Measurements from ENCODE around the gene ZFPL1.
"Not testable (repeated sequence)": the region's sequence is repeated elsewhere in the genome, so short reads cannot be mapped to it uniquely, and the experiment has no call there.

The ZFPL1 gene

GRCh38 chr11:65113839-65114238 is 29.8 kb downstream of the ZFPL1 start:
- DNase-seq (ENCODE audit: low read depth in 3 of 3, low spot score in 1 of 3) = no peak

DNA sequence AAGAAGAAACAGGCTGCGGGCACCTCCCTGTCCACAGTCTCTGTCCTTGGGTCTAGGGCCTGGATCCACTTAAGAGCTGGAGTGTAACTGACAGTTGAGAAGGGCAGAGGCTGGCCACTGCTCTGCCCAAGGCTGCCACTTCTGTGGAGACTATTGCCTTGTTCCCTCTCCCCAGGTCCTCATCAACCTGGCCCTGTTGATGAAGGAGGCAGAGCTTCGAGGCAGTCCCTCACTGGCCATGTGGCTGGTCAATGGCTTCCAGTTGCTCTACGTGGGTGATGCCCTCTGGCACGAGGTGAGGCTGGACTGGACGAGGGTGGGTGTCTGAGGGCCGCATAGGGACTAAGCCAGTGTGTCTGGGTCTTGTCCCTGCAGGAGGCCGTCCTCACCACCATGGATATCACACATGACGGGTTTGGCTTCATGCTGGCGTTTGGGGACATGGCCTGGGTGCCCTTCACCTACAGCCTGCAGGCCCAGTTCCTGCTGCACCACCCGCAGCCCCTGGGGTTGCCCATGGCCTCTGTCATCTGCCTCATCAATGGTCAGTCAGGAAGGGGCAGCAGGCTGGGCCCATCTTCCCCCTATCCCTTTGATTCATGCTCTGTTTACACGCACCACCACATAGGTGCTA is 30.6 kb downstream of the ZFPL1 start:
- DNase-seq (ENCODE audit: low read depth in 3 of 3, low spot score in 1 of 3) = no peak

- DNase-seq (ENCODE audit: low read depth in 3 of 3, low spot score in 1 of 3) = no peak
These were observed 31.5 kb downstream of the ZFPL1 start for GRCh38 chr11:65115361-65116082.

GRCh38 chr11:65116370-65117205 is 32.6 kb downstream of the ZFPL1 start:
- DNase-seq (ENCODE audit: low read depth in 3 of 3, low spot score in 1 of 3) = peak in 1 of 3 donors; percentile 48

DNA sequence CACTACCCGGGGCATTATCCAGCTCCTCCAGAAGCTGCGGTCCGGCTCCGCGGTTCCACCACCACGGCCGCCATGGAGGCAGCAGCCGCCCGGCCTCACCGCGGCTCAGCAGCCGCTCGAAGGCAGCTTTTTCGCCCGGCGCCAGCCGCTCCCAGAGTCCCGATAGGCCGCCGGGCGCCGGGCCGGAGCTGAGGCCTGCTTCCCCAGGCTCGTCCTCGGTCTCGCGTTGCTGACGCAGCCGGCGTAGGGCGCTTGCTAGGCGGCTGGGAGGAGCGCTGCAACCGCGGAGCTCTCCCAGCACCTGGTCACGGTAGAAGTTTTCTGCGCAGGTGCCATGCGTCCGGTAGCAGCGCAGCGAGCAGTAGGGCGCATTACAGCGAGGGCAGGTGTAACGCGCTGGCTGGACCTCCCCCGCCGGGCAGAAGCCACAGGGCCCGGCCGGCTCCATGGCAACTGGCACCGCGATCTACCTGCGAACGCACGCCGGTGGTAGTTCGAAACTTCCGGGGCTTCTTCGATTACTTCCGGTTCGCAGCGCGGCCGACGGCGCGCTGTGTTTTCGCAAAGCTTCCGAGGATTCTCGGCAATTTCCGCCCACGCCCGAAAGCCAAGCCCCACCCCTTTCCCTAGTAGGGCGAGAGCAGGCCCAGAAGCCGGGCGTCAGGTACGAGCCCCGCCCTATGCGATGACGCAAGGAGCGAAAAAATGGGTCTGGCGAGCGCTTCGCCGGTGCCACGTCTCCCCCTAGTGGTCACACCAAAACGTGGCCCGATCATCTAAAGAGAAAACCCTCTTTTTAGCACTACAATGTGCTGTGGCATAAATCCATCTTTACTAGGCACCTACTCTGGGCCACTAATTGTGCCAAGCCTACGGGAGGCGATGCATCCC is 33.4 kb downstream of the ZFPL1 start, which contains the start of gene ZNHIT2:
TSS of gene ZNHIT2 (minus strand) at position 496 of the 891 bp plus-strand sequence. CDS start at position 448, 48 bp downstream.
- peak; percentile 99 to 100 (median 99) for DNase-seq (ENCODE audit: low read depth in 3 of 3, low spot score in 1 of 3)

- DNase-seq (ENCODE audit: low read depth in 3 of 3, low spot score in 1 of 3) = no peak
These were observed 34.2 kb downstream of the ZFPL1 start for GRCh38 chr11:65118097-65118837.

- DNase-seq (ENCODE audit: low read depth in 3 of 3, low spot score in 1 of 3) = not testable (repeated sequence)
These were observed 35.1 kb downstream of the ZFPL1 start for GRCh38 chr11:65118891-65119669.

DNA sequence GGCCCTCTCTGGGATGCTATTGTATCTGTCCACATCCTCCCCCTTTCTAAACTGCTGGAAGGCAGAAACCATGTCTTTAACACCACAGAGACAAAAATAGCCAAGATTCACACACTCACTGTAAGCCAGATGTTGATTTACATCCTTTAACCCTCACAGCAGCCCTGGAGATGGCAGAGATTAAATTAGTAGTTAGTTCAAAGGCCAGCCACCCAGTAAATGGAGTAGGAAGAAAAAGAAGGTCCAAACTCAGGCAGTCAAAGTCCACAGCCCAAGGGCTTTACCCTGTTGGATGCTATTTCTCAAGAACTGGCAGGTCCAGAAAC is 35.6 kb downstream of the ZFPL1 start:
- no peak for DNase-seq (ENCODE audit: low read depth in 3 of 3, low spot score in 1 of 3)

DNA sequence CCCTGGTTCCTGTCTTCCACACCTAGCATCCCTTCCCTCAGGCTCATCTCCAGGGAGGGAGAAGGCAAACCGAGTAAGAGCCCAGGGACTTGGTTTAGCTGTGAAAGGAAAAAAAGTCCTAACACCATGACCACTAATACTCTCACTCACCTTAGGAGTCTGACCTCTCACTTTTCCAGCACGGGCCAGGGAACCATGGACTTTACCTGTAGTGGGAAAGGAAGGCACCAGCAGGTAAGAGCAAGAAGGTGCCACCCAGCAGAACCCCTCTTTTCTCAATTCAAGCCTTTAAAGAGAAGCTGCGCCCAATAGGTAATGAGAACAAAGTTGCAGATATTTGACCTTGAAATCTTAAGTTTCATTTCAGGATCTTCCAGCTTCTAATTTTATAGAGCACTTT is 36.8 kb downstream of the ZFPL1 start:
- no peak for DNase-seq (ENCODE audit: low read depth in 3 of 3, low spot score in 1 of 3)

GRCh38 chr11:65121447-65121864 is 37.4 kb downstream of the ZFPL1 start:
- DNase-seq (ENCODE audit: low read depth in 3 of 3, low spot score in 1 of 3) = no peak

- peak; percentile 96 for DNase-seq (ENCODE audit: low read depth in 3 of 3, low spot score in 1 of 3)
These were observed 38.1 kb downstream of the ZFPL1 start, which contains the start of the genes FAU and MRPL49 for GRCh38 chr11:65121865-65122696. TSS of gene FAU (minus strand) at chr11:65122134. CDS start at chr11:65121813, 321 bp downstream. TSS of gene MRPL49 (plus strand) at chr11:65122321. CDS start at chr11:65122347, 26 bp downstream.

- DNase-seq (ENCODE audit: low read depth in 3 of 3, low spot score in 1 of 3) = no peak
These were observed 40.6 kb downstream of the ZFPL1 start for GRCh38 chr11:65124480-65125196.

- no peak for DNase-seq (ENCODE audit: low read depth in 3 of 3, low spot score in 1 of 3)
These were observed 41.4 kb downstream of the ZFPL1 start for GRCh38 chr11:65125197-65126056.

- no peak for DNase-seq (ENCODE audit: low read depth in 3 of 3, low spot score in 1 of 3)
These were observed 42.7 kb downstream of the ZFPL1 start for GRCh38 chr11:65126624-65127274.

DNA sequence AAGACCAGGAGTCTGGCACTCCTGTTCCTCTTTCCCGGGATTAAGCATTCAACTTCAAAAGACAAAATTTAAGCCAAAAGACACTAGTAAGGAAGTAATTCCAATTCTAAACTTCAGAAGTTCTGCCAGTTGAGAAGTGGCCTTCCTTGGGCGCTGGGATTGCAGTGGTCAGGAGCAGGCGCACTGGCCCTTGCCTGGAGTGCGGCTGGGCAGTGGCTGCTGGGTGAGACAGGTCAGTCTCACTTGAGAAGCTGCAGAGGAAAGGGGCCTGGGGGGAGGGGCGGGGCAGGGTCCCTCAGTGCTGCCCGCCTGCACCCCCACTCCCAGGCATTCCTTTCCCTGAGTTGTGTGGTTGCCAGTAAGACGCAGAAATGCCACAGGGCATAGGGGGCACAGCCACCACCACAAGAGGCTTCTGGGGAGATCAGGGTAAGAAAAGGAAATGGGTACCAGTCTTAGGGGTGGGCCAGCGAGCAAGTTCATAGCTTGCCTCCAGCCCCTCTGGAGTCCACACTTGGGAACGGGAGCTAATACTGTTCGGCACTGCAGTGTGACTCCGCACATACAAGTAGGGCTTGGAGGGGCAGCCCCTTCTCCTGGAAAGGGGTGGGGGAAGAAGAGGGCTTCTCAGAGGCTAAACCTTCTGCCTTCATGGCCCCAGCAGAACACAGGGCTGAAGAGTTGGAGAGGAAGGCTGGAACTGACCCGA is 43.6 kb downstream of the ZFPL1 start:
- no peak for DNase-seq (ENCODE audit: low read depth in 3 of 3, low spot score in 1 of 3)

All from stimulated activated CD4-positive, alpha-beta T cell treated with anti-CD3 and anti-CD28 coated beads, TNF-alpha, amount 100 ng/mL, for 1 hour (primary cell).